HL-60 (cell line): ENCODE measurements around the gene SMARCB1.

Experiments used
- DNase-seq, 2 experiments: peaks; one replicate each; pipeline ENCODE4 v3.0.0-alpha.2; 2010 to 2020; ENCODE audit warnings: low read depth in 1 of 2, low spot score in 1 of 2
- H3K27ac ChIP-seq: fragments of 250-450 bp; sonication (Bioruptor Pico); replicated peaks from 2 replicates; pipeline ENCODE4 v1.5.1; 2020; ENCODE audit warnings: mild to moderate bottlenecking, moderate library complexity
- H3K27me3 ChIP-seq: fragments of 250-450 bp; sonication (Bioruptor Pico); 2 replicates; pipeline ENCODE4 v1.5.1; 2021; ENCODE audit warnings: mild to moderate bottlenecking, moderate library complexity; ENCODE audit not compliant: insufficient read depth, poor library complexity, severe bottlenecking
- H3K4me3 ChIP-seq: replicated peaks from 2 replicates; pipeline ENCODE4 v1.5.1; 2011; ENCODE audit warnings: mild to moderate bottlenecking, control low read depth, low read length; ENCODE audit not compliant: insufficient read depth
- CTCF ChIP-seq: IDR thresholded peaks from one replicate; pipeline ENCODE4 v1.5.1; 2011; ENCODE audit warnings: low read length, control low read depth, inconsistent platforms; ENCODE audit not compliant: insufficient read depth
- GABPA ChIP-seq: IDR thresholded peaks from 2 replicates; pipeline ENCODE4 v1.6.1; 2012; ENCODE audit warnings: low read depth
- POLR2AphosphoS5 ChIP-seq: IDR thresholded peaks from 2 replicates; pipeline ENCODE4 v1.6.1; 2012; ENCODE audit warnings: low read depth
- SPI1 ChIP-seq: IDR thresholded peaks from 2 replicates; pipeline ENCODE4 v1.6.1; 2012; ENCODE audit warnings: low read depth, mild to moderate bottlenecking, borderline replicate concordance
- TF ChIP-seq, protein P1 (sequence below): IDR thresholded peaks from 2 replicates; pipeline ENCODE4 v1.6.1; 2012; ENCODE audit warnings: low read depth; ENCODE audit not compliant: insufficient replicate concordance

Gene SMARCB1

GRCh38 chr22:23841736-23842445 lies 55.1 kb downstream of the SMARCB1 start:
- H3K4me3 ChIP-seq: no peak overlapping the region
- no peak for TF ChIP-seq SPI1
- TF ChIP-seq GABPA: no peak
- no peak for TF ChIP-seq CTCF
- TF ChIP-seq, protein P1, sequence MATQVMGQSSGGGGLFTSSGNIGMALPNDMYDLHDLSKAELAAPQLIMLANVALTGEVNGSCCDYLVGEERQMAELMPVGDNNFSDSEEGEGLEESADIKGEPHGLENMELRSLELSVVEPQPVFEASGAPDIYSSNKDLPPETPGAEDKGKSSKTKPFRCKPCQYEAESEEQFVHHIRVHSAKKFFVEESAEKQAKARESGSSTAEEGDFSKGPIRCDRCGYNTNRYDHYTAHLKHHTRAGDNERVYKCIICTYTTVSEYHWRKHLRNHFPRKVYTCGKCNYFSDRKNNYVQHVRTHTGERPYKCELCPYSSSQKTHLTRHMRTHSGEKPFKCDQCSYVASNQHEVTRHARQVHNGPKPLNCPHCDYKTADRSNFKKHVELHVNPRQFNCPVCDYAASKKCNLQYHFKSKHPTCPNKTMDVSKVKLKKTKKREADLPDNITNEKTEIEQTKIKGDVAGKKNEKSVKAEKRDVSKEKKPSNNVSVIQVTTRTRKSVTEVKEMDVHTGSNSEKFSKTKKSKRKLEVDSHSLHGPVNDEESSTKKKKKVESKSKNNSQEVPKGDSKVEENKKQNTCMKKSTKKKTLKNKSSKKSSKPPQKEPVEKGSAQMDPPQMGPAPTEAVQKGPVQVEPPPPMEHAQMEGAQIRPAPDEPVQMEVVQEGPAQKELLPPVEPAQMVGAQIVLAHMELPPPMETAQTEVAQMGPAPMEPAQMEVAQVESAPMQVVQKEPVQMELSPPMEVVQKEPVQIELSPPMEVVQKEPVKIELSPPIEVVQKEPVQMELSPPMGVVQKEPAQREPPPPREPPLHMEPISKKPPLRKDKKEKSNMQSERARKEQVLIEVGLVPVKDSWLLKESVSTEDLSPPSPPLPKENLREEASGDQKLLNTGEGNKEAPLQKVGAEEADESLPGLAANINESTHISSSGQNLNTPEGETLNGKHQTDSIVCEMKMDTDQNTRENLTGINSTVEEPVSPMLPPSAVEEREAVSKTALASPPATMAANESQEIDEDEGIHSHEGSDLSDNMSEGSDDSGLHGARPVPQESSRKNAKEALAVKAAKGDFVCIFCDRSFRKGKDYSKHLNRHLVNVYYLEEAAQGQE: no peak
- TF ChIP-seq POLR2AphosphoS5: no peak
- H3K27ac ChIP-seq: no peak overlapping the region
- DNase-seq: no peak
- no peaks in the 10 kb centered on the region for H3K27me3 ChIP-seq

GRCh38 chr22:23842599-23842998 lies 55.8 kb downstream of the SMARCB1 start:
- no peak for TF ChIP-seq CTCF
- TF ChIP-seq, protein P1: no peak
- TF ChIP-seq POLR2AphosphoS5: no peak
- H3K27ac ChIP-seq: no peak overlapping the region
- no peak overlapping the region for H3K4me3 ChIP-seq
- no peak for DNase-seq
- no peaks in the 10 kb centered on the region for H3K27me3 ChIP-seq

DNA sequence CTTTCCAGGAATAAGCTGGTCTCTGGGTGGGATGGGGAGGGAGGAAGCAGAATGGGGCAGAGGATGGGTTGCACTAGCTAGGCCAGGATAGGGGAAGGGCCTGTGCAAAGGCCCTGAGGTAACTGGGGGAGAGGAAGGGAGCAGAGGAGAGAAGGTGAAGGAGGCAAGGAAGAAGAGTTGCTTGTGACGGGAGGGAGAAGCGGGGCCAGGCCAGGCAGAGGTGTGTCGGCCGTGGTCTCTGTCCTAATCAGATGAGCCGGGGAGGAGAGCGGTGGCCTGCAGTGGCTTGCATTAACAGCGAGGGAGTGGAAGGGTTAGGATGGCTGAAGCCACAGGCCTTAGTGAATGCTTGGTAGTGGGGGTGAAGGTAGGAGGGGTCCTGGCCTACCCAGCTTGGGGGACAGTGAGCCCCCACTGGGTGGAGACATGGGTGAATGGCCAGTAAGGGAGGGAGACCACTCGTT lies 58.0 kb downstream of the SMARCB1 start:
- TF ChIP-seq GABPA (no peak), CTCF (no peak), SPI1 (no peak), POLR2AphosphoS5 (no peak)
- TF ChIP-seq, protein P1: no peak
- no peak overlapping the region for H3K4me3 ChIP-seq
- no peak overlapping the region for H3K27ac ChIP-seq
- no peak for DNase-seq
- H3K27me3 ChIP-seq: no peaks in the 10 kb centered on the region
